ENCODE measurements around the gene PRND. TPM values are rescaled to one million over a fixed set of nuclear protein-coding genes. Genes with fewer than 3 reads are reported as not detected.
"Not testable (repeated sequence)": the region's sequence is repeated elsewhere in the genome, so short reads cannot be mapped to it uniquely, and the experiment has no call there.

PRND gene
- total RNA-seq, 1 experiment from 2014 or later = 0.21 TPM

- H3K27me3 ChIP-seq (ENCODE audit: control insufficient read depth, insufficient read depth, low read length) = no peaks in the 10 kb centered on the region
- no peak for DNase-seq
- H3K36me3 ChIP-seq (replicated peaks; ENCODE audit: control insufficient read depth, insufficient read depth, low read length) = no peaks in the 10 kb centered on the region
- no peak overlapping the region for H3K4me3 ChIP-seq (ENCODE audit: insufficient read depth, low read depth, low read length)
These were observed 3.7 kb upstream of the PRND start for GRCh38 chr20:4717816-4718570.

- Histone ChIP-seq H3K36me3 (replicated peaks; ENCODE audit: control insufficient read depth, insufficient read depth, low read length) (no peaks in the 10 kb centered on the region), H3K4me3 (ENCODE audit: insufficient read depth, low read depth, low read length) (no peak overlapping the region), H3K27me3 (ENCODE audit: control insufficient read depth, insufficient read depth, low read length) (no peaks in the 10 kb centered on the region)
- no peak for DNase-seq
These were observed 2.5 kb upstream of the PRND start for GRCh38 chr20:4719190-4719589.

GRCh38 chr20:4720041-4720976, 1.4 kb upstream of the PRND start:
- peak; percentile 91 for DNase-seq
- H3K4me3 ChIP-seq (ENCODE audit: insufficient read depth, low read depth, low read length) = no peak overlapping the region
- H3K36me3 ChIP-seq (replicated peaks; ENCODE audit: control insufficient read depth, insufficient read depth, low read length) = no peaks in the 10 kb centered on the region
- no peaks in the 10 kb centered on the region for H3K27me3 ChIP-seq (ENCODE audit: control insufficient read depth, insufficient read depth, low read length)

- H3K4me3 ChIP-seq (ENCODE audit: insufficient read depth, low read depth, low read length) = no peak overlapping the region
- DNase-seq = peak; percentile 62
These were observed 746 bp upstream of the PRND start for GRCh38 chr20:4720977-4721349.

GRCh38 chr20:4722571-4722970, 862 bp downstream of the PRND start:
- no peak for DNase-seq
- Histone ChIP-seq H3K36me3 (replicated peaks; ENCODE audit: control insufficient read depth, insufficient read depth, low read length) (no peaks in the 10 kb centered on the region), H3K27me3 (ENCODE audit: control insufficient read depth, insufficient read depth, low read length) (no peaks in the 10 kb centered on the region), H3K4me3 (ENCODE audit: insufficient read depth, low read depth, low read length) (no peak overlapping the region)

More at GRCh38 chr20:4720977-4721349, 746 bp upstream of the PRND start:
- Histone ChIP-seq H3K36me3 (replicated peaks; ENCODE audit: control insufficient read depth, insufficient read depth, low read length) (no peaks in the 10 kb centered on the region), H3K27me3 (ENCODE audit: control insufficient read depth, insufficient read depth, low read length) (no peaks in the 10 kb centered on the region)

- Histone ChIP-seq H3K27me3 (ENCODE audit: control insufficient read depth, insufficient read depth, low read length) (no peaks in the 10 kb centered on the region), H3K4me3 (ENCODE audit: insufficient read depth, low read depth, low read length) (no peak overlapping the region), H3K36me3 (replicated peaks; ENCODE audit: control insufficient read depth, insufficient read depth, low read length) (no peaks in the 10 kb centered on the region)
- DNase-seq = no peak
These were observed 1.3 kb downstream of the PRND start for GRCh38 chr20:4722993-4723392.

- H3K27me3 ChIP-seq (ENCODE audit: control insufficient read depth, insufficient read depth, low read length); DNase-seq; H3K36me3 ChIP-seq (replicated peaks; ENCODE audit: control insufficient read depth, insufficient read depth, low read length); H3K4me3 ChIP-seq (ENCODE audit: insufficient read depth, low read depth, low read length): not testable (repeated sequence)
These were observed 1.8 kb downstream of the PRND start for GRCh38 chr20:4723553-4723952.

- DNase-seq = no peak
- Histone ChIP-seq H3K27me3 (ENCODE audit: control insufficient read depth, insufficient read depth, low read length) (no peaks in the 10 kb centered on the region), H3K4me3 (ENCODE audit: insufficient read depth, low read depth, low read length) (no peak overlapping the region), H3K36me3 (replicated peaks; ENCODE audit: control insufficient read depth, insufficient read depth, low read length) (no peaks in the 10 kb centered on the region)
These were observed 3.0 kb downstream of the PRND start for GRCh38 chr20:4724459-4725262.

- no peak for DNase-seq
- H3K27me3 ChIP-seq (ENCODE audit: control insufficient read depth, insufficient read depth, low read length) = no peaks in the 10 kb centered on the region
- H3K36me3 ChIP-seq (replicated peaks; ENCODE audit: control insufficient read depth, insufficient read depth, low read length) = no peaks in the 10 kb centered on the region
- no peak overlapping the region for H3K4me3 ChIP-seq (ENCODE audit: insufficient read depth, low read depth, low read length)
These were observed 3.5 kb downstream of the PRND start for GRCh38 chr20:4725263-4725550.

GRCh38 chr20:4726710-4727397, 5.1 kb downstream of the PRND start:
- Histone ChIP-seq H3K4me3 (ENCODE audit: insufficient read depth, low read depth, low read length) (no peak overlapping the region), H3K27me3 (ENCODE audit: control insufficient read depth, insufficient read depth, low read length) (no peaks in the 10 kb centered on the region)
- DNase-seq = peak; percentile 22

GRCh38 chr20:4728120-4728760, 6.5 kb downstream of the PRND start:
- no peak overlapping the region for H3K4me3 ChIP-seq (ENCODE audit: insufficient read depth, low read depth, low read length)
- no peak for DNase-seq
- no peaks in the 10 kb centered on the region for H3K27me3 ChIP-seq (ENCODE audit: control insufficient read depth, insufficient read depth, low read length)
- H3K36me3 ChIP-seq (replicated peaks; ENCODE audit: control insufficient read depth, insufficient read depth, low read length) = no peaks in the 10 kb centered on the region

More at GRCh38 chr20:4726710-4727397, 5.1 kb downstream of the PRND start:
- H3K36me3 ChIP-seq (replicated peaks; ENCODE audit: control insufficient read depth, insufficient read depth, low read length) = no peaks in the 10 kb centered on the region

- no peak overlapping the region for H3K4me3 ChIP-seq (ENCODE audit: insufficient read depth, low read depth, low read length)
- no peaks in the 10 kb centered on the region for H3K36me3 ChIP-seq (replicated peaks; ENCODE audit: control insufficient read depth, insufficient read depth, low read length)
- DNase-seq = no peak
- H3K27me3 ChIP-seq (ENCODE audit: control insufficient read depth, insufficient read depth, low read length) = no peaks in the 10 kb centered on the region
These were observed 7.6 kb downstream of the PRND start for GRCh38 chr20:4729265-4729664.

GRCh38 chr20:4730780-4731179, 9.1 kb downstream of the PRND start:
- peak; percentile 64 for DNase-seq
- Histone ChIP-seq H3K4me3 (ENCODE audit: insufficient read depth, low read depth, low read length) (no peak overlapping the region), H3K27me3 (ENCODE audit: control insufficient read depth, insufficient read depth, low read length) (no peaks in the 10 kb centered on the region), H3K36me3 (replicated peaks; ENCODE audit: control insufficient read depth, insufficient read depth, low read length) (no peaks in the 10 kb centered on the region)

- DNase-seq = no peak
- Histone ChIP-seq H3K27me3 (ENCODE audit: control insufficient read depth, insufficient read depth, low read length) (no peaks in the 10 kb centered on the region), H3K4me3 (ENCODE audit: insufficient read depth, low read depth, low read length) (no peak overlapping the region), H3K36me3 (replicated peaks; ENCODE audit: control insufficient read depth, insufficient read depth, low read length) (no peaks in the 10 kb centered on the region)
These were observed 15.2 kb downstream of the PRND start for GRCh38 chr20:4736875-4737274.
